ENCODE measurements around the gene PYROXD2.

The PYROXD2 gene

DNA sequence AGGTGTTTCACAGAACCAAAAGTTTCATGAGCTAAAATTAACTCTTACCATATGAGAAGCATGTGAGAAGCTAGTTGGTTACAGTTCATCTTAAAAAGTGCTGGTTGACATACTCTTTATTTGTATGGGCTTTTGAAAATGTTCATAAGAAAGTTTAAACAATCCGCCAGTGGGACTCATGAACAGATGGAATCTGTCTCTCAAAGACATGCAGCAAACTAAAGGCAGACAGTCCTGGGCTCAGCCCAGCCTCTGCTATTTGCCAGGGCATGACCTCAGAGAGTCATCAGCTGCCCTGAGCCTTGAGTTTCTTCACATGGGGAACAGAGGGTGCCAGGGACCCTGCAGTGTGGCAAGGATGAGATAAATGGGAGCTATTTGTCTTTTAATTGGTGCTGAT, 3.2 kb downstream of the PYROXD2 start:
- no peak for DNase-seq

DNA sequence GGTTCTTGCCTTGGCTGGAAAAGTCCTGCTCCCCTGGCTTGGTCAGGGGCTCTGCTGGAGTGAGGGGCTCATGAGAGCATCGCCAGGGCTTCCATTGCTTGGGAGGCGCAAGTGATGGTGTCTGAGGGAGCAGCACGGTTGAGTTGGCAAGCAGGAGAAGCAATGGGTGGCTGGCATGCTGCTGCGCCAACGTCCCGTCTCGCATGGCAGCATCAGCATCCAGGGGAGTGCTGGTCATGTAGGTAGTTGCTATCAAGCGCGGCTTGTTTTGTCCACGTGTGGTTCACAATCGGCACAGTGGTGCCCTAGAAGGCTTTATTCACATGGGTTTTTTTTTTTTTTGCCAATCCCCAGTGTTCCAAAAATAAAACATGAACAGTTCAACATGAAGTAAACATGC, 3.8 kb downstream of the PYROXD2 start:
- DNase-seq: no peak

DNA sequence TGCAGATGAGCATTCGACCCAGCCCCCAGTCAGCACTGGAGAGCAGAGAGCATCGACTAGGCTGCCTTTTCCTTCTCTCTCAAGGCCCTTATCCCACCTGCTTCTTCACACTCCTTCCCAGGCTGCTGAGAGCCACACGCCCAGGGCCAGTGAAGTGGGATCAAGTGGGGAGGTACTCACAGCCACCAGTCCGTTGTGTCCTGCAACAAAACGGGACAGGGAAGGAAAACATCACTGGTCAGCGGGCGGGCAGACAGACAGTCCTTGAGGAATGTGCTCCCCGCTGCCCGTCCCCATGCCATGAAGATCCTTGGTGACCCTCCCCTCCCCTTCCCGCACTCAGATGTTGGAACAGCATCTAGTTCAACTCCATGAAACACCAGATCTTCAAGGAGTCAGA, 4.2 kb downstream of the PYROXD2 start:
- DNase-seq: no peak

DNA sequence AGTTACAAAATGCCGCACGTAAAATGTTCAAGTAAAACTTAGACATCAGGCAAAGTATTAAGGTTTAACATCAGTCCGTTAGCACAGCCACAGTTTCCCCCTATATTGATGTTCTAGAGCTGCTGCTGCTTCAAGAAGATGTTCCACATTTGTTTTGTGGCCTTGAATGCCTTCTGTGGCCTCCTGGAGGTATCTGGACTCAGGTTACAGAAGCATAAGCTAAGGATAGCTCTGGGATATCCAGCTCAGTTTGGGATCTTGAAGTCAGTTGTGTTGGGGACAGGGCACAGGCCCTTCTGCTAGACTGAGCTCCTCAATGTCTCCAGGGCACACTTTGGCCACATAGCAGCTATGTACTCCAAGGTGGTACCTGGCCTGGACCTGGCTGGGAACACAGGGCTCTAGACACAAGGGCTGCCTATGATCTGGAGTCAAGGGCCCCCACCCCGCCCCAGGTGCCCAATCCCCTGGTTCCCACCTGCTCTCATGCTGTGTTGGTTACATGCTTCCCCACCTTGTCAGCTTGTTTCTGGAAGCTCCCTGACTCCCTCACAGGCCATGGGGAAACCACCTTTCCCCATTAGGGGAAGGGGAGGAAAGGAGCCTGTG, 4.7 kb downstream of the PYROXD2 start:
- DNase-seq: no peak

DNA sequence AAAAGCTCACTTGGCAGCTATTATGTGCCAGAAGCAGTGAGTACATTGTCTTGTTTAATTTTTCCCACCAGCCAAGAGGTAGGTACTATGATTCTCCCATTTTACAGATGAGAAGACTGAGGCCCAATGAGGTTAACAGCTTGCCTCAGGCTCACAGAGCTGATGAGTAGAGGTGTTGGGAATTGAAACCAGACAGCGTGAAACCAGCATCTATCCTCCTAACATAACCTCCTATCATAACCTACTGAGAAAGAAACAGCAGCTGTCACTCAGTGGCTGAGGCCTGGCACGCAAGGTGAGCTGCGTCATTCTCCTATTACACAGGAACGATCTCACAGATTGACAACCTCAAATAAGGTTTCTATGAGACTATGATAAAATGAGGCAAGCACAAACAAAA, 6.2 kb downstream of the PYROXD2 start:
- no peak for DNase-seq

DNA sequence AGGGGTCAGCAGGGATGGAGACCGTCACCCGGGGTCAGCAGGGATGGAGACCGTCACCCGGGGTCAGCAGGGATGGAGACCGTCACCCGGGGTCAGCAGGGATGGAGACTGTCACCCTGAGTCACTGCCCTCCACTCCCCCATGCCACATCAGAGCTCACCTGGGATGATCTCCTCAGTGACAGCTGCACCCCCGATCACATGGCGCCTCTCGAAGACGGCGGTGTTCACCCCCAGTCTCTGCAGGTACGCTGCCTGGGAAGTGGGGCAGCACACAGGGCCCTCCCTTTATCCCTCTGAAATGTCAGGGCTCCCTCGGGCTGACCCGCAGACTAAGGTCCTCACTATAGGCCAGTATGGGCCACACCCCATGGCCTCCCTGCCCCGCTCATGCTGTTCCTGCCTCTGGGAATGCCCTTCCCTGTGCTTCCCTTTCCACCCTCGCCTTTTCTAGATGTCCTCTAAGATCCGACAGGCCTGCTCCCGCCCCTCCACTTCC, 7.2 kb downstream of the PYROXD2 start:
- DNase-seq: no peak

DNA sequence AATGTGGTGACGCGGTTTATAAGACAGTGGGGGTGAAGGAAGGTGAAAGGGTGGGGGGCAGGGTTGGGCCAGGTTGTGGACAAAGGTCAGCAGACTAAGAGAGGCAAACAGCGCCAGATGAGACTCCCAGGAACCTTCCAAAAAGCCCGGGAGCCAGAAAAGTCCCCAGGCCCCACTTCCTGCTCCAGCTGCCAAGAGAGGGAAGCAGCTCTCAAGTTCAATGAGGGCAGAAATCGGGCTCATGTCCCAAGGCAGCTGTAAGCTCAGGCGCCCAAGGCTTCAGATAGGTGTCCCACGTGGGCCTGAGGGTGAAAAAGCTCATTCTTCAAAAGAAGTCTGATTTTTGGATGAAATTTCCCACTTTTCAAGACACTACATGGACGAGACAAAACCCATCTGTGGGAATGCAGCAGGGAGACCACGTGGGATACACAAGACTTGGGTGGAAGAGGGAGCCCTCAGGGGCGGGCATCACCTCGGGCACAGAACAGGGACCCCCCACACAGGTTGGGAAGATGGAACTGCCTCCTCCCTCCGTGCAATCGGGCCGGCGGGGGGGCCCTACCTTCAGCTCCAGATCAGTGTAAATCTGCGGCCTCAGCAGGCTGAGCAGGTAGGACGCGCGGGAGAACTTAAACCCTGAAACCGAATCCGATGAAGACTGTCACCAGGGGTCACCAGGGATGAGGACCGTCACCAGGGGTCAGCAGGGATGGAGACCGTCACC, 7.8 kb downstream of the PYROXD2 start:
- DNase-seq: no peak

DNA sequence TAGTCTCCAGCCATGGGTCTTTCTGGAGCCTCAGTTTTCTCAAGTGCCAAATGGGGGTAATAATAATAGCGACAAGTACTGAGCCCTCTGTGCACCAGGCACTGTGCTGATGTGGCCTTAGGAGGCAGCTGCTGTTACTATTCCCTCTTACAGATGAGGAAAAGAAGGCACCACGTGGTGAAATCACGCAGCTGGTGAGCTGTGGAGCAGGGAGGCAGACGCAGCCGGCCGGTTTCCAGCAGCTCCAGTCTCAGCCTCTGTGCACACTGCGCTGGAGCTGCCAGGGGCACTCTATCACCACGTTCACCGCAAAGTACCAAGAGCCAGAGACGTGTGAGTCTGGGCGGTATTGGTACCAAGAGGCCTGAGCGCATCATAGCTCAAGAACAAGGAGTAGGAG, 9.6 kb downstream of the PYROXD2 start:
- DNase-seq: no peak

DNA sequence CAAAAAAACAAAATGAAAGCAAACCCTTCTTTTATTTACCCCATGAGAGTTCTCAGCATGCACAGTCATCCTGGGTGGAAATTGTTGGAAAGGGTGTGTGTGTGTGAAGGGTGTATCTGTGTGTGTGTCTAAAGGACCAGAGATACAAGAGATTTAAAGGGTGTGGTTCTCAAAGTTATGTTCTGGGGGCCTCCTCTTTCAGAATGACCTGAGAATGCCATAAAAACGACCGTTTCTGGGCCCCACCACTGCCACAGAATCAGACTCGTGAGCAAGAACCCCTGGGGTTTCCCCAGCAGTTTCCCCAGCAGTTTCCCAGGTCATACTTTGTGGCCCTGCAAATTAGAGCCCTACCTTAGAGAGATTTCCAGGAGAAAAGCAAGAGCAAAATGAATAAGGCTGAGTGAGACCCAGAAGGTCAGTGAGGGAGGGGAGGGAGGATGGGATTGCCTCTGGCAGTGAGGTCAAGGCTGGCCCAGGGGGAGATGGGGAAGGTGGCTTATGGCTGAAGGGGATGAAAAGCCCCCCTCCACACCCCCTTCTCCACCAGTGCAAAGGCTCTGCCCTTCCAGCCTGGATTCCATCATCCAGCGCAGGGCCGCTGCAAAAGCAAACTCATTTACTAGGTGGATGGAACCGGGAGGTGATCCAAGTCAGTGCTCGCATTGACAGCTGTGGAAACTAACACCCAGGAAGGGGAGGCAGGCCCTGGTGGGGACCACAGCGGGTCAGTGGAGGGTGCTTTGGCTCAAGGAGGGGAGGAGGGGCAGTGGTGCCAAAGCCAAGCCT, 10.2 kb downstream of the PYROXD2 start:
- no peak for DNase-seq

DNA sequence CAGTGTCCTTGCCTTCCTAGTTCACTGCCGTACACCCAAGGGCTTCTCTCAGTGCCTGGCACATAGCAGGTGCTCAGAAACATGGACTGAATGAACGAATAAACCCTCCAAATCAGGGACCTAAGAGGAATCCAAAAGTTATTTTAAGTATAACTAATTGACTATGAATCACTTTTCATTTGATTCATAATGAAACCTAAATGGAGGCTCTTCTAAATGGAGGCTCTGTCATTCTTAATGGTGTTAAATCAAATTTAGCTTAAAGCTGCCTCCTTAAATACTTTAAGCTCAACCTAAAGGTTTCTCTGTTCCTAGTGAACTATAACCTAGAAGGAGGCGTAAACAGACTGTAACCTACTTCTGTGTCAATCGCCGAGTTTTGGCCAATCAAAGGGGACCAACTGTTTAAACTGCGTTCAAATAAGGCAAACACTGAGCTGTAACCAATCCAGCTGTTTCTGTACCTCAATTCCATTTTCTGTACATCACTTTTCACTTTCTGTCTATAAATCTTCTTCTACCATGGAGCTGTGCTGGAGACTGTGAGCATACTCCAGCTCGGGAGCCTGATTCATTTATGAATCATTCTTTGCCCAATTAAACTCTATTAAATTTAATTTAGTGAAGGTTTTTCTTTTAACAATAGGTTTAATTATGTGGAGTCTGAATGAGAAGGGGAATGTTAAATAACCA, 11.0 kb downstream of the PYROXD2 start:
- no peak for DNase-seq

DNA sequence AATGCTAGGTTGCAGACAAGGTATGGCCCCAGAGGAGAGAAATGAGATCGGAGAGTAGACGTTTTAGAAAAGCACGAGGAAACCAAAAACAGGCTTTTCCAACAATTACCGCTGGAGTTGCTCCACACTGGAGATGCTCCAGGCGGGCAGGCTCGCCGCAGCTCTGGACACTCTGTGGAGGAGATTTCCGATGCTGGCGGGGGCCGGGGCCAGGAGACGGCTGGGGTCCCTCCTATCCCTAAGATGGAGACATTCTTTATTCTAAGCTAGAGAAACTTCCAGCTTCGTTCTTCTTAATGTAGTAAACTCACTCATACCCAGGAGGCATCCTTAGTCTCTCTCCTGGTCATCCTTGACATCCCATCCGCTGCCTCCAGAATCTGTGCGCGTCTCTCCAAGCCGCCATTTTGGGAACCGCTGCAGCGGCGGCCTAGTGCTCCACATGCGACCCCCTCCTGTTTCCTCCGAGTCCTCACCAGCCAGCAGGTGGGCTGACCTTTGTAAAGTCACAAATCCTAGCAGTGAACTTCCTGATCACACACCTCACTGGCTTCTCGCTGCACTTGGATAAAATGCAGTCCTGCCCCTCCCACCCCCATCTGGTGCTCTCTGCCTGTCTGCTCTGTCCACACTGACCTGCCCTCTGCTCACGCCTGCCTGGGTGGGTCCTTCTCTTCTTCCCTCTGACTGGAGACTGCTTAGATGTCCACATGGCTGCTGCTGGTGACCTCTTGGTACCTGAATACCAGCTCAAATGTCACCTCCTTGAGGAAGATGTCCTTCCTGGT, 11.9 kb downstream of the PYROXD2 start:
- no peak for DNase-seq

DNA sequence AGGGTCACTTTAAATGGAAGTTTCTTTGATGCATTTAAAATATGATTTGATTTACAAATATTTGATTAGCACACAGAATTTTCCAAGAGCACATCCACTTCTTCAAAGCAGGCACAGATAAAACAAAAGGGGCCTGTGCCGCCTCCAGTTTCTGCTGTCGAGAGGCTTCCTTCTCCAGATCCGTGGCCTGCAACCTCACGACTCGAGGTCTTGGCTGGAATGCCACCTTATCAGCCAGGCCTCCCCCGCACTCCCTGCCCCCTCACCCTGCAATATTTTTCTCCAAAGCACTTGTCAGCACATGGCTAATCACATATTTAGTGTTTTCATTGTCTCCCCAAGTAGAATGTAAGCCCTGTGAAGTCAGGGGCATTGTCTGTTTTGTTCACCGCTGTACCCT, 12.5 kb downstream of the PYROXD2 start:
- DNase-seq: no peak

DNA sequence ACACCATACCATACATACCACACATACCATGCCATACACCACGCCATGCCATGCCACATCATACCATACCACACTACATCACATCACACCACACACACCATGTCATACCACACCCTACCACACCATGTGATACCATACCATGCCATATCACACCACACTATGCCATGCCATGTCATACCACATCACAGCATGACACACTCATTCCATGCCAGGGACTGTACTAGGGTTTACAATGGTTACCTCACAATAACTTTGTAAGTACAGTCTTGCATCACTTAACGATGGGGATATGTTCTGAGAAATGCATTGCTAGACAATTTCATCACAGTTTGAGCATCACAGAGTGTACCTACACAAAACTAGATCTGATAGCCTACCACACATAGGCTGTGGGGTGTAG, 14.5 kb downstream of the PYROXD2 start:
- no peak for DNase-seq

DNA sequence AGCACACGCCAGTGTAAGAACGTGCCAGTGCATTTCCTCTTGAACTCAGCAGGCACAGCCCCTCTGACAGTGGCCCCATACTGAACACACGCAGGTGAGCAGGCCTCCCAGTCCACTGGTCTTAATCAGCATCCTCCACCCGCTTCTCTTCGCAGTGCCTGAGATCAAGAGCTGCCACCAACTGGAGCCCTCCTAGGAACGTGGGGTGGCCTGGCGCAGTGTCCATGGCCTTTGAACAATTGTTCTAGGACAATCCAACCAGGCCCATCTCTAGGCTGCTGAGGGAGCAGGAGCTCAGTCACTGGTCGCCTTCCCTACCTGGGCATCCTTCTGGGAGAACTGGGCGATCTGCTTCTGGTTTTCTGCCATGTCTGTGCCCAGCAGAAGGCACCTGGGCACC, 15.2 kb downstream of the PYROXD2 start:
- no peak for DNase-seq

DNA sequence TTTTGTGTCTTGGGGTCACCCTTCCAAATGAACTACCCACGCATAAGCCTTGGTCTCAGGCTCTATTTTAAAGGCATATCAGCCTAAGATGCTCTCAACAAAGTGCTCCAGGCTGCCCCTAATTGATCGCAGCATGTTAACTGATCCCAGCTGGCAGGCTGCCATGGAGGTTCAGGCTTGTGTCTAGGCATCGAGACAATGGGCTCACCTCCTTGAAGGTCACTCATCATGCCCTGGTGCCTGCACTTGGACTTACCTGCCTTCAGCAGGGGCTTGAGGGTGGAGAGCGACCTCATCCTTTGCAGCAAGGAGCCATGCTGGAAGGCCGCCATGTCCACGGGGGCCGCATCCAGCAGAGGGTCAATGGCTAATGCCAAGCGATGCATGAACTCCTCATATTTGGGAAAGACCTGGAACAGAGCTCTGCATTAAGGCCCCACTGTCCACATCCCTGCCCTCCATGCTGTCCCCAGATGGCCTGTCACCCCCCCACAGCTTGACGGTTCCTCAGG, 17.8 kb downstream of the PYROXD2 start:
- no peak for DNase-seq

DNA sequence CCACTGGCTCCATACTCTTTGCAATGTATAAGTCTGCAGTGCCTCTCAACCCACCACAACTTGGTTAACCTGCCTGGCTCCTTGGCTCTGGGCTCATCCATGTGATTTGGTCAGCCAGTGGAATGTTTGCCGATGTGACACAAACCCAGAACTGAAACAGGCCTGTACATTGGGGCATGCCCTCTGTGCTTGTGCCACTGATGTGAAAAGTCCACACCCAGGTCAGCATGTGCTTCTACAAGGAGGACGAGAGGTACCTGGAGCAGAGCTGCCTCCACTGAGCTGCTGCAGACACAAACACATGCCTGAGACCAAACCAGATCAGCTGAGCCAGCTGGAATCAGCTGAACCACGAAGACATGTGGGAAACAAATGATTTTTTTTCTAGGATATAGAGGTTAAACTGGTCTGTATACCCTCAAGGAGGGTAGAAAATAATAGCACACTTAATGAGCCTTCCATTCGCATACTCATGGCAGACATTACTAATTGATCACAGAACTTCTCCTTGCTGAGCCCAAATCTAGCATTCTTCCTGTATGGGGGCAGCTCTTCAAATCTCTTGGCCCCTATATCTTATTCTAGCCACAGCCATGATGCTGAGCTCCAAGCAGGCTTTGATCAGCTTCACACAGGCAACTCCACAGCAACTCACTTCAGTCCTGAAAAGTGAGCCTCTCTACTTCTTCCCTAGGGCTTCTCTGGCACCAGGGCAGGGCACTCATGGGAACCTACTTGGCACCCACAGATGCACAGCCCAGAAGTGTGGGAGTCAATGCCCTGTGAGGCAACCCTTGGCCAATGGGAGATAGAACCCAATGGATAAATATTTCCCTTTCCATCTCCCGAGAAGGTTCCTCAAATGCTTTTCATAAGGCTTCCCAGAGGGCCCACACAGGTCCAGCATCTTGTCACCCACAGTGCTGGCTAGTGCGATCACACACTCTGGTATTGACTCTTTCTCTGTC, 18.6 kb downstream of the PYROXD2 start:
- DNase-seq: no peak

DNA sequence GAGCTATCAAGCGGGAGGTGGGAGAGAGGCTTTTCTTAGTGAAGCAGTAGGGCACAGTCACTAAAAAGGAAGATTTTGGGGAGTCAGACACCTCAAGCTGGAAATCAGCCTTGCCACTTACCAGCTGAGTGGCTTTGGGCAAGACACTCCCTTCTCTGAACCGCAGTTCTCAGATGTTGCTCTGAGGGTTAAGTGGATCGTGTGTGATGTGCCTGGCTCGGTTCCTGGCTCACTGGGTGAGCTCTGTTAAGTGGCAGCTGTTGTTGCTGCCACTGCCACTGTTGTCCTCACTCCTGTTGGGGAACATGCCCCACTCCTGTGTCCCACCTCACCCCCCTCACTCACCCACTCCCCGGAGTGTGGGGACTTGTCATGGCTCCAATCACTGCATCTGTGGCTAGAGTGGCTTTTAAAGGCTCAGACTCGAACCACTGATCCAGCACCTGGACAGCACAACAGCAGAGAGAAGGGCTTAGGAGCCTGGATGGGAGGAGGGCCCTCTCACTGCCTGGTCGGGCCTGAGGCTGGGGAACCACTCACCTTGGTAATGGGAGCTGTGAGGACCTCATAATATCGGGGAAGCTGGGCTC, 20.0 kb downstream of the PYROXD2 start:
- no peak for DNase-seq

DNA sequence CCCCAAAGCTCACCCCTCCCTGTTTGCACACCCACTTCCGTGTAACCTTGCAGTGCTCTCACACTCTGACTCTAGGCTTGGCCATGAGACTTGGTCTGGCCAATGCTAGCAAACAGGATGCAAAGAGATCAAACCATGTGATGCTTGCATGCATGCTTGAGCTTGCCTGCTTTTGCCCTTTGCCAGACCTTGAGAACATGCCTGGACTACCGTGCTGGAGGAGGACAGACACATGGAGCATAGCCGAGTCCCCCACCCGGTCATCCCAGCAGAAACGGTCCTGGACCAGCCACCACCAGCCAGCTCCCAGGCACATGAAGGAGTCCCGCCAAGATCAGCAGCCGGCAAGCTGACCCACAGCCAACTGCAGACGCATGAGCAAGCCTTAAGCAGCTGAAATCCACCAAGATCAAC, 23.4 kb downstream of the PYROXD2 start:
- DNase-seq: no peak

DNA sequence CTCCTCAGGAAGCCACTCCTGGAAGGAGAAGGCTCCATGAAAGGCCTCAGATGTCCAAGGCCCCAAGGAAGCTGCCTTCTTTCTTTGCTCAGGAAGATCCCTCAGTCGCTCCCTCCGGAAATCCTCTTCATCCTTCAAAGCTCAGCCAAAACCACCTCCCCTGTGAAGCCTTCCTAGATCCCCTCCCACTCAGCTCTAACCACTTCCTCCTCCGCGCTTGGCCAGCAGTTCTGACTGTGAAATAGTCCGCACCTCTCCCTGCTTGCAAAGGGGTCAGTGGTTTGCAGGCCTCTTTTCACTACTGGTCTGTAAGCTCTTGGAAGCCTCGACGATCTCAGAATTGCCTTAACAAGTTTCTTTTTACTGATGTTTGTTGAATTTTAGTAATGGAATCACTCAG, 23.9 kb downstream of the PYROXD2 start:
- no peak for DNase-seq

DNA sequence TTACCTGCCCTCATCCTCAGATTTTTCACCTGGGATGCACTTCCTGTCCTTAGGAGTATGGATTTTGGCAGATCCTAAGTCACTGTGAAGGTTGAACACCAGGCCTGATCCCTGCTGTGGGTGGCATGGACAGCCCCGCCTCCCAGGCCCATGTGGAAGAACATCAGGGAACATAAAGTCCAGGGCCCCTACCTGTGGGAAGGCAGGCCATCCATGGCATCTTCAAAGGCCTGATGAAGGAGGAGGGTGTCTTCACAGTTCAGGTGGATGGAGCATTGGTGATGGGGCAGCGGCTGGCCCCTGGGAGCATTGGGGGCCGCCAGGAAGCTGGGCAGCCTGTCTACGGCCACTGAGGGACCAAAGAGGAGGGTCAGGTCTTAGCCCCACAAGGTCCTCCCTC, 24.6 kb downstream of the PYROXD2 start:
- DNase-seq: no peak

DNA sequence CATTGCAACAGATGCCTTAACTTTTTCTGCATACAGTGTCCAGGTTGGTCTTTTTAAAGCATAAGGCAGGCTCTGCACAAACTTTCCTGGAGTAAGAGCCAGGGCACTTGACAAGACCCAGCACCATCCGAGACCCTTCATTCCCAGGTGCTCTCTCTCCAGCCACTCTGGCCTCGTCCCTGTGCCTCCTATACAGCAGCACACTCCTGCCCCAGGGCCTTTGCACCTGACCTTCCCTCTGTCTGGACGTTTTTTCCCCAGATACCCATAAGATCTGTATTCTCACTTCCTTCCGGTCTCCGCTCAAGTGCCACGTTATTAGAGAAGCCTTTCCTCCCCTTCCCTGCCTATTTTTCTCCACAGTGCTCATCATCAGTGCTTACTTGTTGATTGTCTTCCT, 25.6 kb downstream of the PYROXD2 start:
- no peak for DNase-seq

All from stimulated activated naive CD4-positive, alpha-beta T cell (primary cell).